Gastroesophageal sphincter (tissue), 4 donors: ENCODE data around the gene LIMCH1. TPM values are rescaled to one million over a fixed set of nuclear protein-coding genes. Genes with fewer than 3 reads are reported as not detected.
A peak's percentile ranks its signal among the peaks of the same experiment; 100 is the strongest.

Source experiments
- ATAC-seq: fragments of 150-250 bp; one replicate; pipeline ENCODE4 v1.9.1; 2016; ENCODE audit warnings: mild to moderate bottlenecking, moderate library complexity
- H3K27ac ChIP-seq, 4 donors: fragments of 200-600 bp; sonication (generic) in 3 of 4; 1 replicate in 3 of 4; 2 replicates in 1 of 4; pipeline ENCODE4 v1.5.1; 2016 to 2019
- H3K27me3 ChIP-seq: fragments of 200-600 bp; sonication (generic); one replicate; pipeline ENCODE4 v1.5.1; 2019
- H3K36me3 ChIP-seq, 2 donors: fragments of 200-600 bp; sonication (generic); one replicate each; pipeline ENCODE4 v1.5.1; 2019; ENCODE audit warnings: control low read depth in 1 of 2
- H3K4me1 ChIP-seq, 3 donors: fragments of 200-600 bp; sonication (generic); 1 replicate in 2 of 3; 2 replicates in 1 of 3; pipeline ENCODE4 v1.5.1; 2016 to 2019; ENCODE audit warnings: control low read depth in 2 of 3
- H3K4me3 ChIP-seq, 2 donors: fragments of 200-600 bp; sonication (generic); one replicate each; pipeline ENCODE4 v1.5.1; 2019; ENCODE audit warnings: mild to moderate bottlenecking in 1 of 2, moderate library complexity in 1 of 2
- H3K9me3 ChIP-seq, 3 donors: fragments of 200-600 bp; sonication (generic); one replicate each; pipeline ENCODE4 v1.5.1; 2017 to 2019; ENCODE audit warnings: control low read depth in 2 of 3
- CTCF ChIP-seq, 4 experiments: fragments of 200-600 bp in 2 of 4; fragments of 450-650 bp in 2 of 4; sonication (generic) in 1 of 4; IDR thresholded peaks; one replicate each; pipeline ENCODE4 v1.5.1; 2017 to 2019; ENCODE audit warnings: antibody characterized with exemption in 4 of 4, mild to moderate bottlenecking in 2 of 4, moderate library complexity in 2 of 4
- EP300 ChIP-seq: sonication (generic); formaldehyde crosslinking; IDR thresholded peaks from one replicate; pipeline ENCODE4 v1.6.1; 2017; ENCODE audit warnings: antibody characterized with exemption, mild to moderate bottlenecking
- POLR2A ChIP-seq, 2 donors: fragments of 450-650 bp; IDR thresholded peaks; one replicate each; pipeline ENCODE4 v1.6.1; 2017; ENCODE audit warnings: antibody characterized with exemption in 2 of 2, mild to moderate bottlenecking in 2 of 2, moderate library complexity in 1 of 2
- POLR2AphosphoS5 ChIP-seq: sonication (generic); formaldehyde crosslinking; IDR thresholded peaks from one replicate; pipeline ENCODE4 v1.6.1; 2017; ENCODE audit warnings: antibody characterized with exemption
- WGBS, 2 donors: methylation state at CpG; one replicate each; pipeline ENCODE4 v1.1.5; 2018; ENCODE audit warnings: low coverage in 1 of 2; 5-methylcytosine and 5-hydroxymethylcytosine counted together
- total RNA-seq, 4 donors: library from RNA; depleted of rRNA; stranded (reverse); fragments of >200 nt; gene quantifications; one replicate each; pipeline ENCODE4 v1.1.0, GENCODE V29; 2016

The LIMCH1 gene
- total RNA-seq, 4 donors from 2014 or later, result 9.8 to 82.9 (median 63.1) TPM

- no peak for ATAC-seq
- H3K9me3 ChIP-seq, result no peaks in the 10 kb centered on the region
- H3K4me3 ChIP-seq, result no peak overlapping the region
- TF ChIP-seq POLR2AphosphoS5 (no peak), CTCF (IDR thresholded peaks at IDR 0.05) (no peak), POLR2A (IDR thresholded peaks at IDR 0.05) (no peak), EP300 (no peak)
- peaks cover 0 to 27% (median 0%) of the 10 kb centered on the region in 3 donors for H3K4me1 ChIP-seq
- no peak overlapping the region for H3K27ac ChIP-seq
- peaks cover 0 to 36% of the 10 kb centered on the region in 2 donors for H3K36me3 ChIP-seq
- WGBS, 2 donors, result 89% methylated on average over 1 of the region's 1 CpG; no CpG with 5 or more reads in 1 of the 2 donors
- H3K27me3 ChIP-seq, result no peaks in the 10 kb centered on the region
Observed at GRCh38 chr4:41652971-41653370, 115.0 kb downstream of the LIMCH1 start.

GRCh38 chr4:41653523-41653922 is 115.6 kb downstream of the LIMCH1 start:
- H3K9me3 ChIP-seq, result no peaks in the 10 kb centered on the region
- ATAC-seq, result no peak
- H3K36me3 ChIP-seq, result peaks cover 0 to 36% of the 10 kb centered on the region in 2 donors
- no peaks in the 10 kb centered on the region for H3K27me3 ChIP-seq
- WGBS, 2 donors, result 90% methylated on average over 6 of the region's 6 CpGs; no CpG with 5 or more reads in 1 of the 2 donors
- TF ChIP-seq POLR2AphosphoS5 (no peak), CTCF (IDR thresholded peaks at IDR 0.05) (no peak), POLR2A (IDR thresholded peaks at IDR 0.05) (no peak), EP300 (no peak)
- H3K4me3 ChIP-seq, result no peak overlapping the region
- no peak overlapping the region for H3K27ac ChIP-seq
- H3K4me1 ChIP-seq, result peaks cover 0 to 23% (median 0%) of the 10 kb centered on the region in 3 donors

- no peak for TF ChIP-seq EP300
- TF ChIP-seq POLR2A (IDR thresholded peaks at IDR 0.05), result no peak
- TF ChIP-seq POLR2AphosphoS5, result no peak
- TF ChIP-seq CTCF (IDR thresholded peaks at IDR 0.05), result no peak
- H3K4me1 ChIP-seq, result peaks cover 0 to 23% (median 0%) of the 10 kb centered on the region in 3 donors
- ATAC-seq, result no peak
- H3K36me3 ChIP-seq, result peaks cover 0 to 36% of the 10 kb centered on the region in 2 donors
- no peaks in the 10 kb centered on the region for H3K9me3 ChIP-seq
- 68 to 73% methylated on average over 3 of the region's 3 CpGs for WGBS, 2 donors
- H3K27me3 ChIP-seq, result no peaks in the 10 kb centered on the region
- H3K27ac ChIP-seq, result no peak overlapping the region
- no peak overlapping the region for H3K4me3 ChIP-seq
Observed at GRCh38 chr4:41655177-41655576, 117.2 kb downstream of the LIMCH1 start.

- peak overlapping the region in 1 of 4 donors; percentile 50 for H3K27ac ChIP-seq
- ATAC-seq, result no peak
- 64 to 87% methylated on average over 3 of the region's 3 CpGs for WGBS, 2 donors
- TF ChIP-seq POLR2AphosphoS5 (no peak), EP300 (no peak), CTCF (IDR thresholded peaks at IDR 0.05) (no peak), POLR2A (IDR thresholded peaks at IDR 0.05) (no peak)
- H3K36me3 ChIP-seq, result peaks cover 0 to 28% of the 10 kb centered on the region in 2 donors
- H3K4me1 ChIP-seq, result peaks cover 0 to 24% (median 0%) of the 10 kb centered on the region in 3 donors
- H3K27me3 ChIP-seq, result no peaks in the 10 kb centered on the region
- no peaks in the 10 kb centered on the region for H3K9me3 ChIP-seq
- no peak overlapping the region for H3K4me3 ChIP-seq
Observed at GRCh38 chr4:41656106-41656505, 118.1 kb downstream of the LIMCH1 start.
